ENCODE measurements around the gene IFIT3.
A peak's percentile ranks its signal among the peaks of the same experiment; 100 is the strongest.
"Not testable (repeated sequence)": the region's sequence is repeated elsewhere in the genome, so short reads cannot be mapped to it uniquely, and the experiment has no call there.

IFIT3 gene

GRCh38 chr10:89330537-89331212 lies 2.9 kb downstream of the IFIT3 start:
- H3K79me2 ChIP-seq (ENCODE audit: control insufficient read depth, insufficient read depth, low read length, poor library complexity) = no peaks in the 10 kb centered on the region
- H2AK5ac ChIP-seq (ENCODE audit: low read length) = no peak overlapping the region
- no peak overlapping the region for H2BK12ac ChIP-seq (ENCODE audit: low read length)
- H3K18ac ChIP-seq (ENCODE audit: low read length) = no peak overlapping the region
- no peak overlapping the region for H4K91ac ChIP-seq (ENCODE audit: low read depth, low read length)
- H3K36me3 ChIP-seq (ENCODE audit: control insufficient read depth in 1 of 2, insufficient read depth in 2 of 2, low read length in 2 of 2) = no peaks in the 10 kb centered on the region
- H3K4ac ChIP-seq (ENCODE audit: low read depth, low read length) = no peak overlapping the region
- H4K8ac ChIP-seq (ENCODE audit: low read depth, low read length) = no peak overlapping the region
- no peak overlapping the region for H3K23ac ChIP-seq (ENCODE audit: low read length)
- no peak overlapping the region for H2AFZ ChIP-seq (ENCODE audit: insufficient read depth, low read length, poor library complexity)
- no peak overlapping the region for H3K27ac ChIP-seq (ENCODE audit: low read depth, low read length)
- H3K4me1 ChIP-seq (ENCODE audit: control insufficient read depth in 1 of 2, insufficient read depth in 2 of 2, low read length in 2 of 2) = peaks cover 3 to 4% of the 10 kb centered on the region in 2 experiments
- no peak overlapping the region for H3K9ac ChIP-seq (ENCODE audit: low read length)
- H3K4me3 ChIP-seq (ENCODE audit: low read depth, low read length) = no peak overlapping the region
- no peak overlapping the region for H3K14ac ChIP-seq (ENCODE audit: low read length)
- no peak overlapping the region for H3K4me2 ChIP-seq (ENCODE audit: low read length)
- no peaks in the 10 kb centered on the region for H3K9me3 ChIP-seq (ENCODE audit: insufficient read depth, low read depth, low read length)
- no peak overlapping the region for H4K12ac ChIP-seq (ENCODE audit: low read depth, low read length)
- H2BK120ac ChIP-seq (ENCODE audit: insufficient read depth, low read length, poor library complexity) = no peak overlapping the region
- H2BK5ac ChIP-seq (ENCODE audit: low read depth, low read length, poor library complexity) = no peak overlapping the region
- no peaks in the 10 kb centered on the region for H3K79me1 ChIP-seq (ENCODE audit: low read length)
- DNase-seq = no peak
- no peaks in the 10 kb centered on the region for H3K27me3 ChIP-seq (ENCODE audit: insufficient read depth, low read length)

- not testable (repeated sequence) for H3K36me3 ChIP-seq (ENCODE audit: control insufficient read depth in 1 of 2, insufficient read depth in 2 of 2, low read length in 2 of 2); H3K23ac ChIP-seq (ENCODE audit: low read length); H3K18ac ChIP-seq (ENCODE audit: low read length); H4K12ac ChIP-seq (ENCODE audit: low read depth, low read length); H3K4me3 ChIP-seq (ENCODE audit: low read depth, low read length); H3K9ac ChIP-seq (ENCODE audit: low read length); DNase-seq; H4K91ac ChIP-seq (ENCODE audit: low read depth, low read length); H2BK120ac ChIP-seq (ENCODE audit: insufficient read depth, low read length, poor library complexity); H3K4me2 ChIP-seq (ENCODE audit: low read length); H3K14ac ChIP-seq (ENCODE audit: low read length); H3K9me3 ChIP-seq (ENCODE audit: insufficient read depth, low read depth, low read length); H2BK5ac ChIP-seq (ENCODE audit: low read depth, low read length, poor library complexity); H2BK12ac ChIP-seq (ENCODE audit: low read length); H3K27ac ChIP-seq (ENCODE audit: low read depth, low read length); H2AK5ac ChIP-seq (ENCODE audit: low read length); H3K79me2 ChIP-seq (ENCODE audit: control insufficient read depth, insufficient read depth, low read length, poor library complexity); H3K4ac ChIP-seq (ENCODE audit: low read depth, low read length); H3K79me1 ChIP-seq (ENCODE audit: low read length); H3K27me3 ChIP-seq (ENCODE audit: insufficient read depth, low read length); H2AFZ ChIP-seq (ENCODE audit: insufficient read depth, low read length, poor library complexity); H4K8ac ChIP-seq (ENCODE audit: low read depth, low read length); H3K4me1 ChIP-seq (ENCODE audit: control insufficient read depth in 1 of 2, insufficient read depth in 2 of 2, low read length in 2 of 2)
- no CpG with 5 or more reads among the region's 14 CpGs for WGBS (ENCODE audit: extremely low coverage, insufficient coverage, insufficient read length)
These were observed 3.8 kb downstream of the IFIT3 start for GRCh38 chr10:89331487-89332122.

GRCh38 chr10:89332123-89332633 lies 4.4 kb downstream of the IFIT3 start:
- no peak overlapping the region for H2BK12ac ChIP-seq (ENCODE audit: low read length)
- no peak overlapping the region for H3K4me2 ChIP-seq (ENCODE audit: low read length)
- no peak overlapping the region for H3K23ac ChIP-seq (ENCODE audit: low read length)
- no peak overlapping the region for H3K9ac ChIP-seq (ENCODE audit: low read length)
- H3K4me1 ChIP-seq (ENCODE audit: control insufficient read depth in 1 of 2, insufficient read depth in 2 of 2, low read length in 2 of 2) = peaks cover 3 to 4% of the 10 kb centered on the region in 2 experiments
- H3K14ac ChIP-seq (ENCODE audit: low read length) = no peak overlapping the region
- no peak overlapping the region for H2AK5ac ChIP-seq (ENCODE audit: low read length)
- H4K91ac ChIP-seq (ENCODE audit: low read depth, low read length) = no peak overlapping the region
- no peak overlapping the region for H4K12ac ChIP-seq (ENCODE audit: low read depth, low read length)
- H3K27ac ChIP-seq (ENCODE audit: low read depth, low read length) = no peak overlapping the region
- no peak overlapping the region for H3K4me3 ChIP-seq (ENCODE audit: low read depth, low read length)
- no peaks in the 10 kb centered on the region for H3K27me3 ChIP-seq (ENCODE audit: insufficient read depth, low read length)
- H3K36me3 ChIP-seq (ENCODE audit: control insufficient read depth in 1 of 2, insufficient read depth in 2 of 2, low read length in 2 of 2) = no peaks in the 10 kb centered on the region
- H2AFZ ChIP-seq (ENCODE audit: insufficient read depth, low read length, poor library complexity) = no peak overlapping the region
- H2BK120ac ChIP-seq (ENCODE audit: insufficient read depth, low read length, poor library complexity) = no peak overlapping the region
- H3K79me2 ChIP-seq (ENCODE audit: control insufficient read depth, insufficient read depth, low read length, poor library complexity) = no peaks in the 10 kb centered on the region
- H3K9me3 ChIP-seq (ENCODE audit: insufficient read depth, low read depth, low read length) = no peaks in the 10 kb centered on the region
- WGBS (ENCODE audit: extremely low coverage, insufficient coverage, insufficient read length) = no CpG with 5 or more reads among the region's 5 CpGs
- H3K4ac ChIP-seq (ENCODE audit: low read depth, low read length) = no peak overlapping the region
- no peak overlapping the region for H4K8ac ChIP-seq (ENCODE audit: low read depth, low read length)
- H3K79me1 ChIP-seq (ENCODE audit: low read length) = no peaks in the 10 kb centered on the region
- H2BK5ac ChIP-seq (ENCODE audit: low read depth, low read length, poor library complexity) = no peak overlapping the region
- DNase-seq = peak in 1 of 2 donors; percentile 31
- no peak overlapping the region for H3K18ac ChIP-seq (ENCODE audit: low read length)

GRCh38 chr10:89335226-89335625 lies 7.4 kb downstream of the IFIT3 start:
- H3K4me1 ChIP-seq (ENCODE audit: control insufficient read depth in 1 of 2, insufficient read depth in 2 of 2, low read length in 2 of 2) = peaks cover 8% of the 10 kb centered on the region in 2 experiments
- H3K79me2 ChIP-seq (ENCODE audit: control insufficient read depth, insufficient read depth, low read length, poor library complexity) = no peaks in the 10 kb centered on the region
- no peak overlapping the region for H2AFZ ChIP-seq (ENCODE audit: insufficient read depth, low read length, poor library complexity)
- no peaks in the 10 kb centered on the region for H3K36me3 ChIP-seq (ENCODE audit: control insufficient read depth in 1 of 2, insufficient read depth in 2 of 2, low read length in 2 of 2)
- no peaks in the 10 kb centered on the region for H3K79me1 ChIP-seq (ENCODE audit: low read length)
- H3K14ac ChIP-seq (ENCODE audit: low read length) = no peak overlapping the region
- H4K12ac ChIP-seq (ENCODE audit: low read depth, low read length) = no peak overlapping the region
- H2AK5ac ChIP-seq (ENCODE audit: low read length) = no peak overlapping the region
- no peak overlapping the region for H3K18ac ChIP-seq (ENCODE audit: low read length)
- H3K23ac ChIP-seq (ENCODE audit: low read length) = no peak overlapping the region
- no peak overlapping the region for H3K27ac ChIP-seq (ENCODE audit: low read depth, low read length)
- DNase-seq = no peak
- H4K8ac ChIP-seq (ENCODE audit: low read depth, low read length) = no peak overlapping the region
- H3K27me3 ChIP-seq (ENCODE audit: insufficient read depth, low read length) = no peaks in the 10 kb centered on the region
- WGBS (ENCODE audit: extremely low coverage, insufficient coverage, insufficient read length) = no CpG with 5 or more reads among the region's 3 CpGs
- no peak overlapping the region for H2BK12ac ChIP-seq (ENCODE audit: low read length)
- H3K4me3 ChIP-seq (ENCODE audit: low read depth, low read length) = no peak overlapping the region
- H3K9ac ChIP-seq (ENCODE audit: low read length) = no peak overlapping the region
- no peak overlapping the region for H2BK5ac ChIP-seq (ENCODE audit: low read depth, low read length, poor library complexity)
- H3K4me2 ChIP-seq (ENCODE audit: low read length) = no peak overlapping the region
- H2BK120ac ChIP-seq (ENCODE audit: insufficient read depth, low read length, poor library complexity) = no peak overlapping the region
- no peak overlapping the region for H4K91ac ChIP-seq (ENCODE audit: low read depth, low read length)
- H3K4ac ChIP-seq (ENCODE audit: low read depth, low read length) = no peak overlapping the region
- no peaks in the 10 kb centered on the region for H3K9me3 ChIP-seq (ENCODE audit: insufficient read depth, low read depth, low read length)

Data from trophoblast cell (in vitro differentiated cells and primary cell).